ENCODE measurements around the gene CACNG4.

CACNG4 gene

GRCh38 chr17:66945147-66945835 is 19.2 kb upstream of the CACNG4 start:
- DNase-seq = peak; percentile 34

DNA sequence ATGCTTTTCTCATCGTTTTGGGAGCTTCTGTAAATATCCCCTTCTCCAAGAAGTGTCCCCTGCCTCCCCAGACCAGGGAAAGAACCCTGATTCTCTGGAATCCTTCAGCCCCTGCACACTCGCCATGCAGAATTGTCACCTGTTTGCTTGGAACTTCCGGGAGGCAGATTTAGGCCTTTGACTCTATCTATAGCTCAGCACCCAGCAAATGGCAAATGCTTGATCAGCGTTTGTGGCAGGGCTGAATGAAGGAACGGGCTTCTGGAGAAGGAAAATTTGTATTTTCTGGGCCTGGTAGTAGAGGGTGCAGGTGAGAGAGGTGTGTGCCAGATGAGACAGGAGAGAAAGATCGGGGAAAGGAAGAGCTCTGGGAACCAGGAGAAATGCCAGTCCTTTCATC is 18.3 kb upstream of the CACNG4 start:
- no peak for DNase-seq

DNA sequence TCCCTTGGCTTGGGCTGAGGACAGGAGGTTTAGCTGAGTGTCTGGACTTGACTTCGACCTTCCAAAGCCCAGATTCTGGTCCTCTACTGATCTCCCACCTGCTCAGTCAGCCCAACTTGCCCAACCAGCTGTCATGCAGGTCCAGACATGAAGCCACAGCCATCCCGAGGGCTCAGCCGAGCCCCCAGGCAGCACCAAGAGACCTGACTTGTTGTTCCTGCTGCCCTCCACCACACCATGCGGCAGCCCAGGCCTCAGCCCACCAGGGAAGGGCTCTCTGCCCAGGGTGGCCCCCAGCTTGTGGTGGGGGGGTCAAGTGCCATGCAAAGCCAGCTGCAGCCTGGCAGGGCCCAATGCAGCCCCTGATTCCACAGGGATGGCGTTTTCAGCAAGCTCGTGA is 17.2 kb upstream of the CACNG4 start:
- no peak for DNase-seq

DNA sequence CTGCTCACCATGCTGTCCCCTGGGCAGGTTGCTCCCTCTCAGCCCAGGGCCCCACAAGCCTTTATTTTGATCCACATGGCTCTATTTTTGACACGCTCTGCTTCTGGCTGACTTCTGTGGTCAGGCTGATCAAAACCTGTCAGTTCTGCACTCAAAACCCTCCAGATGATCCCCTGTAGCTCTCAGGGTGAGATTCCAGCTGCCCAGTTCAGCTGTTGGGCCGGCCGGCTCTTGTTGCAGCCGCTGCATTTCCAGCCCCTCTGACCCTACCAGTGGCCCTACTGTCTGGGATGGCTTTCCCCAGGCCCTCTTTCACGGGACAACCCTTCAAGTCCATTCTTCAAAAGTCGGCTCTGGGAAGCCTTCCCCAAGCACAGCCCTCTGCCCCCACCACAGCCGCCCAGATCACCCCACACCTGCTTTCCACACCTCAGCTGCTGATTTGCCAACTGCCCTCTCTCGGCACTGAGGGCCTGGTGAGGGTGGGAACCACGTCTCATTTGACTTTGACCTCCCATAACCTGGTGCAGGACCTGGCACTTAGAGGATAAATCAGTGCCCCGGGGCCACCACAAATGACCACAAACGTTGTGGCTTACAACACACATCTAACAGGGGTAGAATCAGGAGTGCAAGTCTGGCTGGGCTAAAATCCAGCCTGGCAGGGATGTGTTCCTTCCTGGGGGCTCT is 16.3 kb upstream of the CACNG4 start:
- DNase-seq = no peak

DNA sequence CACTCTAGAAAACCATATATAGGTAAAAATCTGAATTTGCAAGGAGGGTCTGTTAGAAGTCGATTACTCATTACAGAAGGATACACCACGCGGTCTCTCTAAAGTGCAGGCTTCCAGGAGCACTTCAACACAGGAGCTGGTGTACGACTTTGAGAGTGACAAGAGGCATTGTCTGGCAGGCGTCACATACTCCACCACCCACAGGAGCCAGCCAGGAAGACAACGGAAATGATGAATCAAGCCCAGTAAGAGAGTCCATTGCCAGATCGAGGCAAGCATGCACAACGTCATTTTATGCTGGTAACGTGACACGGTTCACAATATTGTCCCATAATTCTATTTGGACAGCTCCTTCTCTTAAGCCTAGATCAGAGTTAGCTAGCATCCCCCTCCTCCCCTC is 15.0 kb upstream of the CACNG4 start:
- no peak for DNase-seq

DNA sequence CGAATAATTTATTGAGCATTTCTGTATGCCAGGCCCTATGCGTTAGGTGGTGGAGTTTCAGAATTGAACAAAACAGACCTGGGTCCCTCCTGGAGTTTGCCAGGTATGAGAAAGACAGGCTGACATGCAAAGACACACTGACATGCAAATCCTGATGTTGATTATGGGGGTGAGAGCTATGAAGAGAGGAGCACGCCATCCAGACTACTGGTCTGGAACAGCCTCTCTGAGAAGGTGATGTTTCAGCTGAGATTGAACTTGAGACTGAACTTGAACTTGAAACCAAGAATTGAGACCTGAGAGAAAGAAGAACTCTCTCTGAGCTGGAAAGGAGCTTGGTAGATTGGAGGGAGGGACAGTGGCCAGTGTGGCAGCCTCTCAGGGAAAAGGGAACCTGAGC is 14.2 kb upstream of the CACNG4 start:
- no peak for DNase-seq

GRCh38 chr17:66950886-66951604 is 13.5 kb upstream of the CACNG4 start:
- DNase-seq = no peak

DNA sequence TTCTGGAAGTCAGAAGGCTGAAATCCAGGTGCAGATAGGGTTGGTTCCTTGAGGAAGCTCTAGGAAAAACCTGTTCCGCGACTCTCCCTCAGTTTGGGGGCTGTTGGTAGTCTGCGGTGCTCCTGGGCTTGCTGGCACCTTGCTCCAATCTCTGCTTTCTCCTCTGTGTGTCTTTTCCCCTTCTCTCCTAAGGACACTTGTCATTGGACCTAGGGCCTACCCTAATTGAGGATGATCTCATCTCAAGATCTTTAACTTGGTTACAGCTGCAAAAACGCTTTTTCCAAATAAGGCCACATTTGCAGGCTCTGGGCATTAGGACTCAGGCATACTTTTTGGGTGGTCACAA is 12.9 kb upstream of the CACNG4 start:
- no peak for DNase-seq

- DNase-seq = no peak
Observed at GRCh38 chr17:66952031-66952524, 12.4 kb upstream of the CACNG4 start.

- DNase-seq = no peak
Observed at GRCh38 chr17:66952681-66953629, 11.6 kb upstream of the CACNG4 start.

- no peak for DNase-seq
Observed at GRCh38 chr17:66953630-66954020, 10.9 kb upstream of the CACNG4 start.

- DNase-seq = no peak
Observed at GRCh38 chr17:66954632-66955031, 9.9 kb upstream of the CACNG4 start.

DNA sequence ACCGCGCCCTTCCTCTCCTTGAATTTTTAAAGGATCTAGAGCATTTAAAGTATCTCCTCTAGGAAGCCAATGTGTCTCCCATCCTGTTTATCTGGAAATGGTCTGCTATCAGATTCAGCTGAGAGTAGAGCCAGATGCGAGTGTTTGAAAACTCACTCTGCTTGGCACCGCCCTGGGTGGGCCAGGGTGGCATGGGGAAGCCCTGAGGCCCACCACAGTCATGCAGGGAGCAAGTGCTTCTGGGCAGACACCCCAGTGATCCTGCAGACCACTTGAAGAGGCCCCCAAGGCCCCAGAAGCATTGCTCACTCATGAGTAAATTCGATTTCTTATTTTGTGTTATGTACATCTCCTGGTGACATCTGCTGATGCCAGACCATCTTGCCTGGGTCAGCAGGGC is 8.7 kb upstream of the CACNG4 start:
- DNase-seq = no peak

GRCh38 chr17:66956941-66957340 is 7.6 kb upstream of the CACNG4 start:
- no peak for DNase-seq

- DNase-seq = no peak
Observed at GRCh38 chr17:66957343-66957742, 7.2 kb upstream of the CACNG4 start.

GRCh38 chr17:66957951-66958579 is 6.4 kb upstream of the CACNG4 start:
- no peak for DNase-seq

- DNase-seq = no peak
Observed at GRCh38 chr17:66959641-66960375, 4.7 kb upstream of the CACNG4 start.

- DNase-seq = no peak
Observed at GRCh38 chr17:66960613-66961012, 3.9 kb upstream of the CACNG4 start.

DNA sequence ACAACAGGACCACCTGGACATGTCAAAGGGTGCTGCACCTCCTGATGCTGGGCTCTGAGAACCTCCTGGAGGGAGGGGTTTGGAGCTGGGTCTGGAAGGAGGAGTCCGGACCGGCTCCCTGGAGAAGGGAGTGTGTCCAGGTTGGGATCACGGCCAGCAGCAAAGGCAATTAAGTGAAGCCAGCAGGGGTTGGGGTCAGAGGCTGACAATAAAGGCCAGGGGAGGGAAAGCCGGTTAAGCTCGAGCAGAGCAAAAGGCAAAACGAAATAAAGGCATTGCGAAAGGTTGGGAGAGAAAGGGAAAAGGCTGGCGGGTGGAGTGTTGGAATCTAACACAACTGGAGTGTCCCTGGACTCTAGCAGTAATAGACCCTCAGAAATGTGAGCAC is 992 bp upstream of the CACNG4 start:
- no peak for DNase-seq

DNA sequence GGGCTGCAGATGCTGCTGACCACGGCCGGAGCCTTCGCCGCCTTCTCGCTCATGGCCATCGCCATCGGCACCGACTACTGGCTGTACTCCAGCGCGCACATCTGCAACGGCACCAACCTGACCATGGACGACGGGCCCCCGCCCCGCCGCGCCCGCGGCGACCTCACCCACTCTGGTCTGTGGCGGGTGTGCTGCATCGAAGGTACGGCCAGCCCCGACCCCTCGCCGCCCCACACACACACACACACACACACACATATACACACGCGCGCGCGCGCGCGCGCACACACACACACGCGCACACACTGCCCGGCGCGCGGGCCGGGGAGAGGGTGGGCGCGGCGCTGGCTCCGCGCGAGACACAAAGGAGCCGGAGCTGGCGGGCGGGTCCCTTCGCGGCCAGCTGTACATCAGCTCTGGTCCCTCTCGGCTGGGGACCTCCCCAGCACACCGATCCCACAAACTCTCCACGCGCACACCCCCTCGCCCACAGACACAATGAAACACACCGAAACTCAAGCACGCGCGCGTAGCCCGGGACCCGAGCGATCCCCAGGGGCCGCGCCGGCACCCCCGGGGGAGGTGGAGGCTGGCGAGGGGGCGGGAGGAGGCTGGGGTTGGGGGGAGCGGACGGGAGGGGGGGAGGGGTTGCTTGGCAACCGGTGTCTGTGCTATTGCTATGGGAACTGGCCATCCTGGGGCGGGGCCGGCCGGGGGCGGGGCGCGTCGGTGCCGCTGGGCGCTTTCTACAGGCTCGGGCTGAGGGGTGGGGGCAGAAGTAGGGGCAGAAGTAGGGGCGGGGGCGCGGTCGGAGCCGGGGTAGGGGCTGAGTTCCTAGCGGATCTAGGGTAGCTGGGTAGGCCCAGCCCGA is 658 bp downstream of the CACNG4 start:
- no peak for DNase-seq

DNA sequence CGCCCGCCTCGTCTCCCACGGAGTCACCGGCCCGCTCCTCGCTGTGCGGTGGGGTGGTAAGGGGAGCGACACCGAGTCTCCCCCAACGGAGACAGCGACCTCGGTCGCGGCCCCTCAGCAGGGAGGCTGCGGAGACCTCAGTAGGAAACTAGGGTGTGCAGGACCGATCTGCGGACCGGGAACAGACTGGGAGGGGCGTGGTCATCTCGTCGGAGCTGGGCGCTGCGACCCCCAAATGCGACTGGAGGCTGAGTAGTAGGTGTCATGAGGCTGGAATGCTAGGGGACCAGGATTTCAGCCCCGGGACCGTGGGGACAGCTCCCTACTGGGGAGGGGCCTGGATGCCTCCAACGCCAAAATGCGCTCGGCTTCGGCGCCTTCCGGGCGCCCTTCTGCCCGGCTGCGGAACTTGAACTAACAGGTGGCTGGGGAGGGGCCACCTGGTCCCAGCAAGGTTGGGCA is 1.3 kb downstream of the CACNG4 start:
- no peak for DNase-seq
